NOMO-1 (cell line): Measurements from ENCODE around the gene CLEC3A.
"Not testable (repeated sequence)": the region's sequence is repeated elsewhere in the genome, so short reads cannot be mapped to it uniquely, and the experiment has no call there.

Experiments
- DNase-seq, 2 experiments: peaks; one replicate each; lab custom pipeline; 2025; ENCODE audit not compliant: unreplicated experiment in 2 of 2; lab: John Stamatoyannopoulos, UW

The CLEC3A gene

GRCh38 chr16:78025631-78026030 lies 3.3 kb downstream of the CLEC3A start:
- no peak for DNase-seq

- no peak for DNase-seq
Observed at GRCh38 chr16:78028018-78028417, 5.7 kb downstream of the CLEC3A start.

GRCh38 chr16:78034530-78034929 lies 12.2 kb downstream of the CLEC3A start:
- DNase-seq = no peak

GRCh38 chr16:78035012-78035411 lies 12.7 kb downstream of the CLEC3A start:
- DNase-seq = no peak

- DNase-seq = no peak
Observed at GRCh38 chr16:78040396-78040795, 18.0 kb downstream of the CLEC3A start.

GRCh38 chr16:78045865-78046581 lies 23.7 kb downstream of the CLEC3A start:
- DNase-seq = peak; percentile 16 to 20

- DNase-seq = no peak
Observed at GRCh38 chr16:78048319-78048718, 26.0 kb downstream of the CLEC3A start.

- no peak for DNase-seq
Observed at GRCh38 chr16:78050734-78051400, 28.5 kb downstream of the CLEC3A start.

- no peak for DNase-seq
Observed at GRCh38 chr16:78057803-78058564, 35.6 kb downstream of the CLEC3A start.

- DNase-seq = not testable (repeated sequence)
Observed at GRCh38 chr16:78059806-78060205, 37.5 kb downstream of the CLEC3A start.

GRCh38 chr16:78060295-78060694 lies 37.9 kb downstream of the CLEC3A start:
- DNase-seq = no peak

- no peak for DNase-seq
Observed at GRCh38 chr16:78060809-78061208, 38.5 kb downstream of the CLEC3A start.

GRCh38 chr16:78065319-78065718 lies 43.0 kb downstream of the CLEC3A start:
- no peak for DNase-seq

GRCh38 chr16:78069913-78070312 lies 47.6 kb downstream of the CLEC3A start:
- no peak for DNase-seq

GRCh38 chr16:78072275-78072674 lies 49.9 kb downstream of the CLEC3A start:
- no peak for DNase-seq

GRCh38 chr16:78075800-78076199 lies 53.5 kb downstream of the CLEC3A start:
- DNase-seq = no peak

GRCh38 chr16:78081341-78081740 lies 59.0 kb downstream of the CLEC3A start:
- no peak for DNase-seq
